IMR-90 (cell line): ENCODE results near the gene MRGPRE. TPM values are rescaled to one million over a fixed set of nuclear protein-coding genes. Genes with fewer than 3 reads are reported as not detected.

Experiments used
- ATAC-seq: fragments of 200-7000 bp; cut with Tn5 transposase; 2 replicates; pipeline ENCODE4 v1.9.1; 2020; ENCODE audit warnings: low read depth, mild to moderate bottlenecking, moderate library complexity
- BruUV-seq: library from RNA; stranded (reverse); fragments of 400-500 nt; replicated peaks from 2 replicates; lab custom pipeline; 2021; lab: Mats Ljungman, UMichigan
- CTCF ChIA-PET: fragments of 300-600 bp; formaldehyde crosslinking; extraction: SDS; loops from one replicate; lab custom pipeline; 2021; ENCODE audit warnings: antibody characterized with exemption; lab: Yijun Ruan, JAX
- POLR2A ChIA-PET: fragments of 300-600 bp; sonication (Branson Sonifier 250); formaldehyde crosslinking; loops from one replicate; lab custom pipeline; 2022; ENCODE audit warnings: antibody characterized with exemption; ENCODE audit not compliant: unreplicated experiment; lab: Charles Lee
- DNase-seq: peaks from one replicate; pipeline ENCODE4 v3.0.0; 2013
- H2AFZ ChIP-seq: replicated peaks from 2 replicates; pipeline ENCODE3; 2013; ENCODE audit warnings: low read length, mild to moderate bottlenecking; ENCODE audit not compliant: poor library complexity
- H2AK5ac ChIP-seq: 2 replicates; pipeline ENCODE4 v1.6.1; 2013; ENCODE audit warnings: low read depth, low read length, inconsistent platforms
- H2AK9ac ChIP-seq: replicated peaks from 2 replicates; pipeline ENCODE3; 2013; ENCODE audit warnings: mild to moderate bottlenecking, low read depth, low read length, moderate library complexity; ENCODE audit not compliant: poor library complexity
- H2BK120ac ChIP-seq: 2 replicates; pipeline ENCODE4 v1.6.1; 2013; ENCODE audit warnings: low read depth, low read length, inconsistent platforms
- H2BK15ac ChIP-seq: 3 replicates; pipeline ENCODE4 v1.6.1; 2013; ENCODE audit warnings: low read depth, low read length, inconsistent platforms
- H2BK20ac ChIP-seq: 2 replicates; pipeline ENCODE4 v1.6.1; 2013; ENCODE audit warnings: low read depth, mild to moderate bottlenecking, inconsistent platforms, low read length, moderate library complexity
- H2BK5ac ChIP-seq: 2 replicates; pipeline ENCODE4 v1.6.1; 2013; ENCODE audit warnings: mild to moderate bottlenecking, low read depth, low read length, inconsistent platforms; ENCODE audit not compliant: poor library complexity, severe bottlenecking
- H3K14ac ChIP-seq: replicated peaks from 2 replicates; pipeline ENCODE4 v1.6.1; 2013; ENCODE audit warnings: low read depth, low read length, inconsistent platforms
- H3K18ac ChIP-seq: 2 replicates; pipeline ENCODE4 v1.6.1; 2013; ENCODE audit warnings: low read depth, low read length, control low read depth
- H3K23ac ChIP-seq: 2 replicates; pipeline ENCODE4 v1.6.1; 2013; ENCODE audit warnings: low read depth, low read length, inconsistent platforms
- H3K27ac ChIP-seq: 2 replicates; pipeline ENCODE4 v1.5.1; 2013; ENCODE audit warnings: mild to moderate bottlenecking, control low read depth, low read length; ENCODE audit not compliant: insufficient read depth
- H3K27me3 ChIP-seq: 2 replicates; pipeline ENCODE4 v1.6.1; 2013; ENCODE audit warnings: low read length; ENCODE audit not compliant: control insufficient read depth, insufficient read depth
- H3K36me3 ChIP-seq: 2 replicates; pipeline ENCODE4 v1.6.1; 2013; ENCODE audit warnings: low read length, mixed read lengths; ENCODE audit not compliant: control insufficient read depth, insufficient read depth
- H3K4ac ChIP-seq: 2 replicates; pipeline ENCODE4 v1.6.1; 2013; ENCODE audit warnings: low read depth, low read length, inconsistent platforms
- H3K4me1 ChIP-seq: 2 replicates; pipeline ENCODE4 v1.6.1; 2013; ENCODE audit warnings: low read length, mixed read lengths; ENCODE audit not compliant: control insufficient read depth, insufficient read depth
- H3K4me2 ChIP-seq: 2 replicates; pipeline ENCODE4 v1.6.1; 2013; ENCODE audit warnings: low read depth, mild to moderate bottlenecking, control low read depth, low read length, moderate library complexity
- H3K4me3 ChIP-seq: 2 replicates; pipeline ENCODE4 v1.5.1; 2013; ENCODE audit warnings: low read depth, mild to moderate bottlenecking, control low read depth, low read length, moderate library complexity; ENCODE audit not compliant: insufficient read depth
- H3K56ac ChIP-seq: 2 replicates; pipeline ENCODE4 v1.6.1; 2013; ENCODE audit warnings: low read length, inconsistent platforms; ENCODE audit not compliant: insufficient read depth; ENCODE audit errors: extremely low read depth
- H3K79me1 ChIP-seq, 2 experiments: 2 replicates each; pipeline ENCODE4 v1.6.1; 2013; ENCODE audit warnings: low read length in 2 of 2, inconsistent platforms in 1 of 2, low read depth in 1 of 2
- H3K9ac ChIP-seq: 2 replicates; pipeline ENCODE4 v1.6.1; 2013; ENCODE audit warnings: low read depth, low read length, control low read depth
- H3K9me1 ChIP-seq: 2 replicates; pipeline ENCODE4 v1.6.1; 2013; ENCODE audit warnings: low read length, inconsistent platforms; ENCODE audit not compliant: insufficient read depth
- H3K9me3 ChIP-seq: 2 replicates; pipeline ENCODE4 v1.6.1; 2013; ENCODE audit warnings: low read length; ENCODE audit not compliant: control insufficient read depth, insufficient read depth
- H4K20me1 ChIP-seq: 2 replicates; pipeline ENCODE4 v1.6.1; 2013; ENCODE audit warnings: low read length, inconsistent platforms; ENCODE audit not compliant: insufficient read depth
- H4K5ac ChIP-seq: 2 replicates; pipeline ENCODE4 v1.6.1; 2013; ENCODE audit warnings: mild to moderate bottlenecking, low read depth, low read length, control low read depth
- H4K8ac ChIP-seq, 2 experiments: 2 replicates each; pipeline ENCODE4 v1.6.1; 2013; ENCODE audit warnings: low read depth in 2 of 2, low read length in 2 of 2, control low read depth in 1 of 2, inconsistent platforms in 1 of 2
- H4K91ac ChIP-seq: 2 replicates; pipeline ENCODE4 v1.6.1; 2013; ENCODE audit warnings: low read depth, low read length, inconsistent platforms; ENCODE audit not compliant: insufficient read depth
- CEBPB ChIP-seq: IDR thresholded peaks from 2 replicates; pipeline ENCODE4 v1.6.1; 2012; ENCODE audit warnings: low read depth, low read length, improper control_type of control experiment
- CHD1 ChIP-seq: IDR thresholded peaks from 2 replicates; pipeline ENCODE4 v1.6.1; 2012; ENCODE audit warnings: low read depth, low read length, improper control_type of control experiment
- MAFK ChIP-seq: IDR thresholded peaks from 2 replicates; pipeline ENCODE4 v1.6.1; 2012; ENCODE audit warnings: low read depth, low read length, improper control_type of control experiment
- RCOR1 ChIP-seq: IDR thresholded peaks from 2 replicates; pipeline ENCODE4 v1.6.1; 2012; ENCODE audit warnings: mild to moderate bottlenecking, low read length, improper control_type of control experiment; ENCODE audit not compliant: insufficient replicate concordance
- WGBS, 2 experiments: methylation state at CpG; one replicate each; pipeline versions ENCODE4 v1.1.5 to v1.1.7; 2013; ENCODE audit warnings: missing lambda C conversion rate in 2 of 2; ENCODE audit not compliant: insufficient read length in 1 of 2; ENCODE audit errors: extremely low coverage in 2 of 2; 5-methylcytosine and 5-hydroxymethylcytosine counted together
- dilution Hi-C: fragments of 300-500 bp; cut with HindIII; formaldehyde crosslinking; loops from one replicate; pipeline ENCODE4 v1.14.3; 2018; ENCODE audit warnings: low sequenced_read_pairs; ENCODE audit not compliant: unreplicated experiment
- in situ Hi-C: fragments of 300-500 bp; cut with MboI; formaldehyde crosslinking; loops from 3 replicates; pipeline ENCODE4 v1.14.3; 2019; ENCODE audit warnings: low sequenced_read_pairs, inconsistent platforms, mixed read lengths
- intact Hi-C: fragments of 100-400 bp; cut with micrococcal nuclease; formaldehyde crosslinking; loops from 2 replicates; pipeline ENCODE4 v1.10.0; 2022
- polyA plus RNA-seq, 3 experiments: library from polyadenylated mRNA; depleted of rRNA; stranded (reverse); fragments of >200 nt; gene quantifications; 2 replicates each; pipeline ENCODE4 v1.2.3, GENCODE V29; 2012; ENCODE audit warnings: low replicate concordance in 1 of 3
- total RNA-seq: library from RNA; depleted of rRNA; stranded (reverse); fragments of >200 nt; gene quantifications from 2 replicates; pipeline ENCODE4 v1.2.3, GENCODE V29; 2012; rRNA removed

Gene MRGPRE
- total and polyA plus RNA-seq, 2 of the 4 experiments (the other 2 are of a cell fraction), result not detected

GRCh38 chr11:3177931-3178330 lies 54.3 kb downstream of the MRGPRE start:
- Histone ChIP-seq H3K9me1 (no peaks in the 10 kb centered on the region), H2BK15ac (no peak overlapping the region), H3K9me3 (peaks cover 4% of the 10 kb centered on the region; the same call in 1 of the 2 replicates), H3K14ac (no peak overlapping the region), H2AK5ac (no peak overlapping the region), H2AK9ac (no peak overlapping the region), H3K4me3 (no peak overlapping the region), H2BK120ac (no peak overlapping the region), H3K9ac (no peak overlapping the region), H4K8ac (no peak overlapping the region), H2BK5ac (no peak overlapping the region), H3K4ac (no peak overlapping the region), H3K27ac (no peak overlapping the region), H4K91ac (no peak overlapping the region), H3K36me3 (no peaks in the 10 kb centered on the region), H3K56ac (no peak overlapping the region), H3K4me1 (0 out of 2 replicates have a peak, but pooled peaks cover 2% of the 10 kb centered on the region), H2BK20ac (no peak overlapping the region), H3K4me2 (no peak overlapping the region), H3K79me1 (no peaks in the 10 kb centered on the region), H2AFZ (no peak overlapping the region), H3K23ac (no peak overlapping the region), H4K5ac (no peak overlapping the region), H3K18ac (no peak overlapping the region), H3K27me3 (peaks cover 11% of the 10 kb centered on the region), H4K20me1 (no peaks in the 10 kb centered on the region)
- ATAC-seq, result no peak
- dilution Hi-C loops (no loop called here), intact Hi-C loops (no loop called here), in situ Hi-C loops (no loop called here)
- BruUV-seq, result no TSS peak
- WGBS, 2 experiments, result no CpG with 5 or more reads among the region's 2 CpGs
- ChIA-PET POLR2A (no interaction called here), CTCF (no interaction called here)
- no peak for DNase-seq
- TF ChIP-seq MAFK (no peak), CHD1 (no peak), RCOR1 (no peak), CEBPB (no peak)

Other genes starting within 250 kb of the MRGPRE start
- 71.5 and 80.8 TPM in 2 replicates for gene NAP1L4, start 240.1 kb downstream of the MRGPRE start, total RNA-seq
- gene NAP1L4, start 240.1 kb downstream of the MRGPRE start, polyA plus RNA-seq (2012; rRNA removed), result 57.3 and 80.7 TPM in 2 replicates
- gene CARS1, start 175.0 kb downstream of the MRGPRE start, total RNA-seq, result 65.8 and 78.3 TPM in 2 replicates
- 62.5 and 72.7 TPM in 2 replicates for gene CARS1, start 175.0 kb downstream of the MRGPRE start, polyA plus RNA-seq (2012; rRNA removed)
- gene OSBPL5, start 67.1 kb downstream of the MRGPRE start, total RNA-seq, result 14.4 and 14.9 TPM in 2 replicates
- gene OSBPL5, start 67.1 kb downstream of the MRGPRE start, polyA plus RNA-seq (2012; rRNA removed), result 22.3 and 24.1 TPM in 2 replicates
- gene MRGPRG, start 13.6 kb downstream of the MRGPRE start, total RNA-seq, result not detected in 2 replicates
- not detected in 2 replicates for gene MRGPRG, start 13.6 kb downstream of the MRGPRE start, polyA plus RNA-seq (2012; rRNA removed)
- gene ZNF195, start 146.7 kb upstream of the MRGPRE start, total RNA-seq, result 17.2 and 24.4 TPM in 2 replicates
- gene ZNF195, start 146.7 kb upstream of the MRGPRE start, polyA plus RNA-seq (2012; rRNA removed), result 8.7 and 10.2 TPM in 2 replicates